ENCODE results near the gene CRYZL1.
A peak's percentile ranks its signal among the peaks of the same experiment; 100 is the strongest.
"Not testable (repeated sequence)": the region's sequence is repeated elsewhere in the genome, so short reads cannot be mapped to it uniquely, and the experiment has no call there.

Gene CRYZL1

GRCh38 chr21:33626151-33626550 is 15.4 kb downstream of the CRYZL1 start:
- not testable (repeated sequence) for ATAC-seq, DNase-seq, H3K4me3 Mint-ChIP-seq, H3K27me3 Mint-ChIP-seq, H3K27ac Mint-ChIP-seq, H3K9me3 Mint-ChIP-seq, H3K4me1 Mint-ChIP-seq
- H3K36me3 Mint-ChIP-seq (ENCODE audit: low read depth) = peaks cover 21% of the 10 kb centered on the region

DNA sequence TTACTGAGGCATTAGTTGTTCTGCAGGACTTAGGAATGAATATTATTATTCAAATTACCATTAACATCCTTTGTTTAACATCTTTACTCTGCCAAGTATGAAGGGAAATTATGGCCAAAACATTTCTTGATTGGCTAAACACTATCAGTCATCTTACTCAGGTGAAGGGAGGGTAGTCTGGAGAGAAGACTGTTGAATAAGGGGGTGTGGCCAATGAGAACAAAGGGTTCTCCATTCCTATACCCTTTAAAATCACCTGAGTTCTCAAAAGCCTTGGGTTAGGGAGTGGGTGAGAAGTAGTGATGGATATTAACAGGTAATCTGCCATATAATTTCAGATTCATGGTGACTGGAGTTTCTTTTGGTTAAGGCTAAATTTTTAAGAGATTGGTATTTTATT is 19.3 kb downstream of the CRYZL1 start:
- ATAC-seq (no peak), DNase-seq (no peak)
- H3K36me3 Mint-ChIP-seq (ENCODE audit: low read depth) = peaks cover 17% of the 10 kb centered on the region
- no peak overlapping the region for H3K27ac Mint-ChIP-seq
- no peaks in the 10 kb centered on the region for H3K27me3 Mint-ChIP-seq
- H3K4me1 Mint-ChIP-seq = no peaks in the 10 kb centered on the region
- H3K9me3 Mint-ChIP-seq = no peaks in the 10 kb centered on the region
- no peak overlapping the region for H3K4me3 Mint-ChIP-seq

DNA sequence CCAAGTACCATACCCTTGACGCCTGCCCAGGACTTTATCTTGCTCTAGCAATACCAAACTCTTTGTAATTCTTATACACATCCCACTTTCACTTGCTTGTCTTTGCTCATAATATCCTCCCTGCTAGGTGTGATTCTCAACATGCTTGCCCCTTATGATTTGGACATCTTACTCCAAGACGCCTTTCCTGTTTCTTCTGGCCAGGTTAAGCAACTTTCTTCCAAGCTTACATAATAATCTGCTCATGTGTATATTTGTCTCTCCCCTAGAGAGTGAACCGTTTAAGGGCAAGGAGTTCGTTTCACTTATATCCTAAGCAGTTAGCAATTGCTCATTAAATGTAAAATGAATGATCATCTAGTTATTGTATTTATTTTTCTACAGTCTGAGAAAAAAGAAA is 21.8 kb downstream of the CRYZL1 start:
- H3K4me3 Mint-ChIP-seq = no peak overlapping the region
- no peaks in the 10 kb centered on the region for H3K9me3 Mint-ChIP-seq
- peaks cover 16% of the 10 kb centered on the region for H3K36me3 Mint-ChIP-seq (ENCODE audit: low read depth)
- no peaks in the 10 kb centered on the region for H3K27me3 Mint-ChIP-seq
- H3K4me1 Mint-ChIP-seq = no peaks in the 10 kb centered on the region
- no peak for DNase-seq
- no peak overlapping the region for H3K27ac Mint-ChIP-seq
- ATAC-seq = no peak

DNA sequence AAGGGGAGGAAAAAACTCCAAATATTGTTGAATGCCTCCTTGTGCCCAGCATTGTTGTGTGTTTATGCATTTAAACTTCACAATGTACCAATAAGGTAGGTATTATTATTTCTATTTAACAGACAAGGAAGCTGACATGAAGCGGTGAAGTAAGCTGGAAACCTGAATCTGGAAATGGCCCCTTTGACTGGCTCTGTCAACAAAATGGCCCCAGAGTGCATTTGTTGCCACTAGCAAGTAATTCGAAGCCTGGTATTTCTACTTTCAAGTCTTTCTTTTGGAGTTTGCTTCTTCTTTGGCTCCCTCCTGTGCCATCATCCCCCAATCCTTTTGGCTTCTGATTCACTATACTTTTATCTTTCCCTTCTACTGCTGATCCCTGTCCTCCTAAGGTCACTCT is 23.1 kb downstream of the CRYZL1 start:
- H3K36me3 Mint-ChIP-seq (ENCODE audit: low read depth) = peaks cover 14% of the 10 kb centered on the region
- H3K9me3 Mint-ChIP-seq = no peaks in the 10 kb centered on the region
- no peak overlapping the region for H3K27ac Mint-ChIP-seq
- H3K4me1 Mint-ChIP-seq = no peaks in the 10 kb centered on the region
- H3K27me3 Mint-ChIP-seq = no peaks in the 10 kb centered on the region
- no peak overlapping the region for H3K4me3 Mint-ChIP-seq
- DNase-seq (no peak), ATAC-seq (no peak)

DNA sequence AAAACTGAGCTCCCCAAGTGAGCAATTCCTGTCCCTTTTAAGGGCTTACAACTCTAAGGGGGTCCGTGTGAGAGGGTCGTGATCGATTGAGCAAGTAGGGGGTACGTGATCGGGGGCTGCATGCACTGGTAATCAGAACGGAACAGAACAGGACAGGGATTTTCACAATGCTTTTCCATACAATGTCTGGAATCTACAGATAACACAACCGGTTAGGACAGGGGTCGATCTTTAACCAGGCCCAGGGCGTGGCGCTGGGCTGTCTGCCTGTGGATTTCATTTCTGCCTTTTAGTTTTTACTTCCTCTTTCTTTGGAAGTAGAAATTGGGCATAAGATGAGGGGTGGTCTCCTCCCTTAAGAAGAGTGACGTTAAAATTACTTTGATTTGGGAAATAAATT is 24.0 kb downstream of the CRYZL1 start:
- not testable (repeated sequence) for H3K4me3 Mint-ChIP-seq, H3K9me3 Mint-ChIP-seq, H3K27ac Mint-ChIP-seq, ATAC-seq, DNase-seq, H3K4me1 Mint-ChIP-seq, H3K27me3 Mint-ChIP-seq
- H3K36me3 Mint-ChIP-seq (ENCODE audit: low read depth) = peaks cover 15% of the 10 kb centered on the region

GRCh38 chr21:33611006-33611744 is 30.4 kb downstream of the CRYZL1 start:
- Mint-ChIP-seq H3K27ac (no peak overlapping the region), H3K4me1 (no peaks in the 10 kb centered on the region), H3K27me3 (no peaks in the 10 kb centered on the region), H3K4me3 (no peak overlapping the region), H3K36me3 (ENCODE audit: low read depth) (peaks cover 10% of the 10 kb centered on the region), H3K9me3 (no peaks in the 10 kb centered on the region)
- no peak for DNase-seq
- no peak for ATAC-seq

DNA sequence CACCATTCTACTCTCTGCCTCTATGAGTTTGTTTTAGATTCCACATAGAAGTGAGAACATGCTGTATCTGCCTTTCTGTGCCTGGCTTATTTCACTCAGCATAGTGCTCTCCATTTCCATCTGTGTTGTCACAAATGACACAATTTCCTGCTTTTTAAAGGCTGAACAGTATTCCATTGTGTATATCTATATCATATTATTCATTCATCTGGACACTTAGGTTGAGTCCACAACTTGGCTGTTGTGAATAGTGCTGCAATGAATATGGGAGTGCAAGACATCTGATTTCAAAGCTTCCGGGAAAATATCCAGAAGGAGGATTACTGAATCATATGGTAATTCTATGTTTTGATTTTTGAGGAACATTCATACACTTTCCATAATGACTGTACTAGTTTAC is 33.0 kb downstream of the CRYZL1 start:
- ATAC-seq = no peak
- Mint-ChIP-seq H3K27me3 (no peaks in the 10 kb centered on the region), H3K27ac (no peak overlapping the region), H3K4me3 (no peak overlapping the region), H3K4me1 (no peaks in the 10 kb centered on the region), H3K9me3 (no peaks in the 10 kb centered on the region), H3K36me3 (ENCODE audit: low read depth) (peaks cover 10% of the 10 kb centered on the region)
- DNase-seq = no peak

- H3K36me3 Mint-ChIP-seq (ENCODE audit: low read depth) = peaks cover 18% of the 10 kb centered on the region
- no peak for ATAC-seq
Measured at GRCh38 chr21:33598051-33598450, 43.5 kb downstream of the CRYZL1 start.

GRCh38 chr21:33588485-33589335 is 52.8 kb downstream of the CRYZL1 start, which contains the start of gene DONSON:
DONSON (minus strand) TSS chr21:33588684; CDS start chr21:33588641, 43 bp downstream.
- Mint-ChIP-seq H3K9me3 (no peaks in the 10 kb centered on the region), H3K27me3 (no peaks in the 10 kb centered on the region), H3K36me3 (ENCODE audit: low read depth) (peaks cover 27% of the 10 kb centered on the region), H3K4me1 (peaks cover 24% of the 10 kb centered on the region), H3K27ac (peak within 1 kb of the TSS; percentile 84), H3K4me3 (peak within 1 kb of the TSS; percentile 88)
- peak; percentile 93 for DNase-seq
- ATAC-seq = peak; percentile 93

More at GRCh38 chr21:33598051-33598450, 43.5 kb downstream of the CRYZL1 start:
- H3K4me3 Mint-ChIP-seq = no peak overlapping the region
- no peaks in the 10 kb centered on the region for H3K9me3 Mint-ChIP-seq
- no peaks in the 10 kb centered on the region for H3K27me3 Mint-ChIP-seq
- no peak overlapping the region for H3K27ac Mint-ChIP-seq
- DNase-seq = no peak
- H3K4me1 Mint-ChIP-seq = no peaks in the 10 kb centered on the region

DNA sequence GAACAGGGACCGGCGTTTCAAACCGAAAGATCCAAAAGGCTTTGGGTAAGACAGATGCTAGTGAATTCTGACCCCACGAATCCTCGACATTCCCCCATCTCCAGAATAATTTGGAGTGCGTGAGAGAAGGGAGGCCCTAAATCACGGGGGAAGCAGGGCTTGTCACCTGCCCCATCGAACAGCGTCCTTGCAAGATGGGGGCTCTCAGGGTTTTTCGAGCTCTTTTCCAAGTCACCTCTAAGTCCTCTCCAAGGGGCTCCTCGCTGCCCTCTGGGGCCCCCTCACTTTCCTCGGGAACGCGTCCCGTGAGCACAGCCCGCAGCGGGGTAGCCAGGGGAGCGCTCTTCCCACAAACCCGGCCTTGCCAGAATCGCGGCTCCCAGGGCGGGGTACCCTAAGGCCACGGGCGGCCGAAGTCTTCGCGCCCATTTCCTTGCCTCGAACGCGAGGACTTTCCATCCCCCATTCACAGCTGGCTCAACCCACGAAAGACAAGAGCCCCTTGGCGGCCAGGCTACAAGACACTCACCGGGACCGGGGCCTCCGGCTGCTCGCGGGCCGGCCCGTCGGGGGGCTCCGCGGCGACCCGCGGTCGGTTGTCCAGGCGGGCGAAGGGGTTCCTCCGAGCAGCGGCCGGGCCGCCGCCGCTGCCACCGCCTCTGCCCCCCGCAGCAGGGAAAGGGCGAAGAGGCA is 53.6 kb downstream of the CRYZL1 start:
- peak overlapping the region; percentile 88 for H3K4me3 Mint-ChIP-seq
- H3K9me3 Mint-ChIP-seq = no peaks in the 10 kb centered on the region
- DNase-seq (peak; percentile 36), ATAC-seq (peak; percentile 52)
- H3K27ac Mint-ChIP-seq = peak overlapping the region; percentile 77
- no peaks in the 10 kb centered on the region for H3K27me3 Mint-ChIP-seq
- H3K36me3 Mint-ChIP-seq (ENCODE audit: low read depth) = peaks cover 25% of the 10 kb centered on the region
- peaks cover 24% of the 10 kb centered on the region for H3K4me1 Mint-ChIP-seq

DNA sequence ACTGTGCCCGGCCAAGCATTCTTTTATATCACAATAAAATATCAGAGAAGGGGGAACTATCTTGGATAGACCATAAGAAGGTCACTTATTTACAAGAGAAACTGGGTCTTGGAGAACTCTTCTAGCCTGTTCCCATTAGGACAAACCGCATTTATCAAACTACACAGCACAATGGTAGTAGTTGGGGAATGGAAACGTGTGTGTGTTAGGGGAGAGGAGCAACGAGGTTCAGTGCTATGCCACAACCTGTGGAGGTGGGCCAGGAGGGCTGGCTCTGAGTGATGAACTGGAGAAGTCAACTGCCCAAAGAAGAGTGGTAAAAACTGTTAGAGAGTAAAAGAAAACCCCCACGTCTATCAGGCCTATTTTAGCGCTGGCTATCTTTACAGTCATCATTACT is 54.6 kb downstream of the CRYZL1 start:
- Mint-ChIP-seq H3K9me3 (no peaks in the 10 kb centered on the region), H3K36me3 (ENCODE audit: low read depth) (peaks cover 29% of the 10 kb centered on the region), H3K4me3 (peak overlapping the region; percentile 88), H3K4me1 (peaks cover 24% of the 10 kb centered on the region), H3K27me3 (no peaks in the 10 kb centered on the region), H3K27ac (no peak overlapping the region)
- ATAC-seq = no peak
- no peak for DNase-seq

DNA sequence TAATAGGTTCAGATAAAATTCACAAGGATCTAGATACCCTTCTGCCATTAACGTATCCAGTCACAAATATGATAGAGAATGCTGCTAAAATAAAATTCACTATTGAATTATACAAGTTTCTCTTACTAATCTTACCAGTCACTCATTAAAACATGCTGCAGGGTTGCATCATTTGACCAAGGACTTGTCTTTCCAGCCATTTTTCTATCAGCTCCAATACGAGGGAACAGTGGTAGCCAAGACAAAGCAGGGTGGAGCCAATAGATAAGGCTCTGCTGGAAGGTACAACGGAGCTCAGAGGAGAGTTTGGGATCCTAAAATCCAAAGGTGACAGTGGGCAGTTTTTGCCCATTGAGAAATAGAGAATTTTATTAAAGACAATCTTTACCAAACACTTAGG is 57.1 kb downstream of the CRYZL1 start:
- ATAC-seq (no peak), DNase-seq (no peak)
- H3K36me3 Mint-ChIP-seq (ENCODE audit: low read depth) = peaks cover 37% of the 10 kb centered on the region
- H3K27me3 Mint-ChIP-seq = no peaks in the 10 kb centered on the region
- H3K27ac Mint-ChIP-seq = no peak overlapping the region
- no peaks in the 10 kb centered on the region for H3K9me3 Mint-ChIP-seq
- peaks cover 23% of the 10 kb centered on the region for H3K4me1 Mint-ChIP-seq
- no peak overlapping the region for H3K4me3 Mint-ChIP-seq

DNA sequence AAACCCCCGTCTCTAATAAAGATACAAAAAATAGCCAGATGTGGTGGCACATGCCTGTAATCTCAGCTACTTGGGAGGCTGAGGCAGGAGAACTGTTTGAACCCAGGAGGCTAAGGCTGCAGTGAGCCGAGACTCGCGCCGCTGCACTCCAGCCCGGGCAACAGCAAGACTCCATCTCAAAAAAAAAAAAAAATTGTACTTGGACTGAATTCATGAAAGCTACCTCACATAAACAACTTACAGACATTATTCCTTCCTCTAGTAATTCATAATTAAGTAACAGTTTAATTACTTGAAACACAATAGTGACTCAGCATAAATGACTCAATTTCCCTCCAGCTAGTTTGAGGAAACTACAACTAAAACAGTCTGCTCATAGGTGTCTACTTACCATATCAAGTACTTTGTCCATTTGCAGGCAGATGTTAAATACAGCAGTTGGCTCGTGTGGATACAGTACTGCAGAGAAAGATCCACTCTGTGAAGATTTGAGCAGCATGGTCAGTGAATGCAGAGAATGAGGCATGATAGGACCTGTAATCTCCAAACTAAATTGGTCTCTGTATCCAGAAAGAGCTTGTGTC is 62.5 kb downstream of the CRYZL1 start:
- Mint-ChIP-seq H3K4me3 (no peak overlapping the region), H3K4me1 (peaks cover 13% of the 10 kb centered on the region), H3K27me3 (no peaks in the 10 kb centered on the region), H3K9me3 (no peaks in the 10 kb centered on the region), H3K27ac (peak overlapping the region; percentile 71), H3K36me3 (ENCODE audit: low read depth) (peaks cover 44% of the 10 kb centered on the region)
- no peak for DNase-seq
- no peak for ATAC-seq

GRCh38 chr21:33578214-33578613 is 63.3 kb downstream of the CRYZL1 start:
- ATAC-seq (no peak), DNase-seq (no peak)
- H3K4me1 Mint-ChIP-seq = peaks cover 13% of the 10 kb centered on the region
- peaks cover 50% of the 10 kb centered on the region for H3K36me3 Mint-ChIP-seq (ENCODE audit: low read depth)
- H3K27ac Mint-ChIP-seq = peak overlapping the region; percentile 71
- no peaks in the 10 kb centered on the region for H3K27me3 Mint-ChIP-seq
- no peaks in the 10 kb centered on the region for H3K9me3 Mint-ChIP-seq
- no peak overlapping the region for H3K4me3 Mint-ChIP-seq
